Ascending aorta (tissue), 2 donors: ENCODE measurements around the gene PPP2R2D. TPM values are rescaled to one million over a fixed set of nuclear protein-coding genes. Genes with fewer than 3 reads are reported as not detected.

ENCODE experiments used
- DNase-seq, 2 donors: peaks; one replicate each; pipeline ENCODE4 v3.0.0-alpha.2; 2019; ENCODE audit warnings: low spot score in 2 of 2
- H3K27ac ChIP-seq, 2 donors: fragments of 200-600 bp; sonication (generic); one replicate each; pipeline ENCODE4 v1.5.1; 2016 to 2017; ENCODE audit warnings: mild to moderate bottlenecking in 1 of 2
- H3K27me3 ChIP-seq: fragments of 200-600 bp; sonication (generic); one replicate; pipeline ENCODE4 v1.5.1; 2017
- H3K36me3 ChIP-seq, 2 donors: fragments of 200-600 bp; sonication (generic); one replicate each; pipeline ENCODE4 v1.5.1; 2016
- H3K4me1 ChIP-seq, 2 donors: fragments of 200-600 bp; sonication (generic); one replicate each; pipeline ENCODE4 v1.5.1; 2016 to 2017; ENCODE audit warnings: mild to moderate bottlenecking in 1 of 2
- H3K4me3 ChIP-seq, 2 donors: fragments of 200-600 bp; sonication (generic); one replicate each; pipeline ENCODE4 v1.5.1; 2016 to 2017; ENCODE audit warnings: mild to moderate bottlenecking in 1 of 2
- H3K9me3 ChIP-seq, 2 donors: fragments of 200-600 bp; sonication (generic); one replicate each; pipeline ENCODE4 v1.5.1; 2016
- intact Hi-C: fragments of 100-400 bp; cut with DNase I; formaldehyde crosslinking; loops from one replicate; pipeline ENCODE4 v1.15.1; 2023
- total RNA-seq: library from RNA; depleted of rRNA; stranded (reverse); fragments of >200 nt; gene quantifications from one replicate; pipeline ENCODE4 v1.1.0, GENCODE V29; 2016
- TF ChIP-seq, protein P1 (sequence below), 3 experiments: fragments of 200-600 bp in 2 of 3; fragments of 450-650 bp in 1 of 3; sonication (generic) in 2 of 3; IDR thresholded peaks; one replicate each; pipeline ENCODE4 v1.5.1; 2016 to 2019; ENCODE audit warnings: antibody characterized with exemption in 3 of 3, mild to moderate bottlenecking in 1 of 3, moderate library complexity in 1 of 3

The PPP2R2D gene
- total RNA-seq, 1 donor from 2014 or later = 11.8 TPM

- Histone ChIP-seq H3K9me3 (no peaks in the 10 kb centered on the region), H3K27me3 (no peaks in the 10 kb centered on the region), H3K36me3 (no peaks in the 10 kb centered on the region), H3K4me3 (peak overlapping the region; percentile 92 to 99), H3K27ac (no peak overlapping the region), H3K4me1 (peaks cover 6 to 11% of the 10 kb centered on the region in 2 donors)
- intact Hi-C loops = loop anchor here (5.0 kb wide), 3 partner anchors 327 to 557 kb away; partner anchors contain the start of genes INPP5A, LRRC27 and STK32C
- DNase-seq = no peak
- TF ChIP-seq, protein P1, sequence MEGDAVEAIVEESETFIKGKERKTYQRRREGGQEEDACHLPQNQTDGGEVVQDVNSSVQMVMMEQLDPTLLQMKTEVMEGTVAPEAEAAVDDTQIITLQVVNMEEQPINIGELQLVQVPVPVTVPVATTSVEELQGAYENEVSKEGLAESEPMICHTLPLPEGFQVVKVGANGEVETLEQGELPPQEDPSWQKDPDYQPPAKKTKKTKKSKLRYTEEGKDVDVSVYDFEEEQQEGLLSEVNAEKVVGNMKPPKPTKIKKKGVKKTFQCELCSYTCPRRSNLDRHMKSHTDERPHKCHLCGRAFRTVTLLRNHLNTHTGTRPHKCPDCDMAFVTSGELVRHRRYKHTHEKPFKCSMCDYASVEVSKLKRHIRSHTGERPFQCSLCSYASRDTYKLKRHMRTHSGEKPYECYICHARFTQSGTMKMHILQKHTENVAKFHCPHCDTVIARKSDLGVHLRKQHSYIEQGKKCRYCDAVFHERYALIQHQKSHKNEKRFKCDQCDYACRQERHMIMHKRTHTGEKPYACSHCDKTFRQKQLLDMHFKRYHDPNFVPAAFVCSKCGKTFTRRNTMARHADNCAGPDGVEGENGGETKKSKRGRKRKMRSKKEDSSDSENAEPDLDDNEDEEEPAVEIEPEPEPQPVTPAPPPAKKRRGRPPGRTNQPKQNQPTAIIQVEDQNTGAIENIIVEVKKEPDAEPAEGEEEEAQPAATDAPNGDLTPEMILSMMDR (IDR thresholded peaks at IDR 0.05) = no peak
Observed at GRCh38 chr10:131980321-131980720, 79.5 kb downstream of the PPP2R2D start.

GRCh38 chr10:131980761-131981428 lies 80.1 kb downstream of the PPP2R2D start:
- H3K27ac ChIP-seq = peak overlapping the region in 1 of 2 donors; percentile 67
- peak overlapping the region; percentile 92 to 99 for H3K4me3 ChIP-seq
- TF ChIP-seq, protein P1 (IDR thresholded peaks at IDR 0.05) = peak in 1 of 3 experiments; percentile 0
- intact Hi-C loops = loop anchor here (5.0 kb wide), 3 partner anchors 326 to 556 kb away; partner anchors contain the start of genes INPP5A, LRRC27 and STK32C
- DNase-seq = no peak
- no peaks in the 10 kb centered on the region for H3K27me3 ChIP-seq
- peaks cover 6 to 11% of the 10 kb centered on the region in 2 donors for H3K4me1 ChIP-seq
- H3K36me3 ChIP-seq = no peaks in the 10 kb centered on the region
- no peaks in the 10 kb centered on the region for H3K9me3 ChIP-seq

DNA sequence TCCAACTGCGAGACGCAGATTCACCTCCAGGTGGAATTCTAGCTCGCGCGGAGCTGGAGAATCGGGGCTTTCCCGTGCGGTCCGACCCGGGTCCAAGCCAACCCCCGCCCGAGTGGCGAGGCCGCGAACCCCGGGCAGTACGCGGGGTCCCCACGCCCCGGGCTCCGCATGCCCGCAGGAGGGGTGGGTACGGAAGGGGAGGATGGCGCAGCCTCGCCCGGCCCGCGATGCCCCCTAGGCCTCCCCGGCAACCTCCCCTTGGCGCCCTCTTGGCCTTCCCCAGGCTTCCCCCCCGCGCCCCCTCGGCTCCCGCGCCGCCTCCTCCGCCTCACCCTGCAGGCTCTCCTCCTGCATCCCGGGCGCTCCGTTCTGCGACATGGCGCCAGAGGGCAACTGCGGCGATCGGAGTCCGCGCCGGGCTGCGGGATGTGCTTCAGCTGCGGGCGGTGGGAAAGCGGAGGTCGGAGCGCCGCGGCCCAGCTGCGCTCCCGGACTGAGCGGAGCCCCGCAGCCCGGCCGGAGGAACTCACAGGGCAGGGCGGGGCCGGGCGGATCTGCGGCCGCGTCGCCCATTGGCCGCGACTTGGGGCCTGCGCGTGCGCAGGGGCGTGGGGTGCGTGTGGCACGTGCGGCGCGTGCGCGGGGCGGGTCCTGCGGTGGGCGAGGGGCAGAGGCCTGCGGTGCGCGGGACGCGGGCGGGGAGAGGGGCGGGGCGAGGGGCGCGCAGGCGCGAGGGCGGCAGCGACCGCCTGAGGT lies 80.8 kb downstream of the PPP2R2D start, which contains the start of gene BNIP3:
Gene BNIP3, minus strand, starts transcription at position 495 of the 756 bp plus-strand sequence. Its CDS starts 117 bp downstream, at position 378.
- peak; percentile 82 to 96 for DNase-seq
- Histone ChIP-seq H3K27me3 (no peaks in the 10 kb centered on the region), H3K36me3 (no peaks in the 10 kb centered on the region), H3K4me3 (peak within 1 kb of the TSS; percentile 92 to 99), H3K9me3 (no peaks in the 10 kb centered on the region), H3K27ac (peak within 1 kb of the TSS; percentile 48 to 67), H3K4me1 (peaks cover 6 to 11% of the 10 kb centered on the region in 2 donors)
- intact Hi-C loops = loop anchor here (1.0 to 5.0 kb wide), 5 partner anchors 35 to 556 kb away; partner anchors contain the start of genes INPP5A, LRRC27 and STK32C
- TF ChIP-seq, protein P1 (IDR thresholded peaks at IDR 0.05) = peak in 2 of 3 experiments; percentile 6 to 9

GRCh38 chr10:131982185-131982756 lies 81.5 kb downstream of the PPP2R2D start:
- peak overlapping the region in 1 of 2 donors; percentile 55 for H3K27ac ChIP-seq
- H3K27me3 ChIP-seq = no peaks in the 10 kb centered on the region
- no peaks in the 10 kb centered on the region for H3K36me3 ChIP-seq
- peaks cover 6 to 11% of the 10 kb centered on the region in 2 donors for H3K4me1 ChIP-seq
- TF ChIP-seq, protein P1 (IDR thresholded peaks at IDR 0.05) = no peak
- peak in 1 of 2 donors; percentile 72 for DNase-seq
- intact Hi-C loops = loop anchor here (1.0 to 5.0 kb wide), 5 partner anchors 35 to 555 kb away; partner anchors contain the start of genes INPP5A, LRRC27 and STK32C
- H3K9me3 ChIP-seq = no peaks in the 10 kb centered on the region
- H3K4me3 ChIP-seq = peak overlapping the region; percentile 92 to 99

GRCh38 chr10:131982796-131983195 lies 82.0 kb downstream of the PPP2R2D start:
- peaks cover 6 to 11% of the 10 kb centered on the region in 2 donors for H3K4me1 ChIP-seq
- intact Hi-C loops = loop anchor here (1.0 to 5.0 kb wide), 5 partner anchors 36 to 555 kb away; partner anchors contain the start of genes INPP5A, LRRC27 and STK32C
- no peaks in the 10 kb centered on the region for H3K9me3 ChIP-seq
- H3K27ac ChIP-seq = no peak overlapping the region
- DNase-seq = no peak
- TF ChIP-seq, protein P1 (IDR thresholded peaks at IDR 0.05) = no peak
- H3K27me3 ChIP-seq = no peaks in the 10 kb centered on the region
- peak overlapping the region; percentile 92 to 99 for H3K4me3 ChIP-seq
- no peaks in the 10 kb centered on the region for H3K36me3 ChIP-seq
